Measurements from ENCODE around the gene CCDC172. TPM values are rescaled to one million over a fixed set of nuclear protein-coding genes. Genes with fewer than 3 reads are reported as not detected.

Gene CCDC172
- total and polyA plus RNA-seq, 4 donors = not detected

DNA sequence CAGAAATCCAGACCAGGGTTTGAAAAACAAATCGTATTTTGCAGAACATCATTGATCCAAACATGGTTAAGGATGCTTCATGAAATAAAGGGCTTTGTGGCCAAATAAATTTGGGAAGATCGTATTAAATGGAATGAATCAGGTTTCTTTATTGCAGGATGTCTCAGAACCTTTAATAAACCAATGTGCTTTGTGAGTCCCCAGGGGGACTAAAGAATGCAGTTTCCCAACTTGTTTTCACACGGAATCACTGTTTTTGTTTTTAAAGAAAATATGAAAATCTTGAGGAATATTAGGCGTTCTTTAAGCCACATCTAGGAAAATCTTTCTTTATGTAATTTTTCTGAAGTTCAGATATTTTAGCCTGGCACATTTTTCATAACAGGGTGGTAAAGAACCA lies 16.8 kb upstream of the CCDC172 start:
- no peak overlapping the region for H3K9ac ChIP-seq (ENCODE audit: insufficient read depth in 1 of 2, low read length in 2 of 2)
- no peak for DNase-seq
- no peaks in the 10 kb centered on the region for H3K4me1 ChIP-seq (ENCODE audit: control insufficient read depth in 5 of 5, insufficient read depth in 5 of 5, low read length in 5 of 5)
- 84% methylated on average over 4 of the region's 4 CpGs for WGBS, 2 donors
- H3K36me3 ChIP-seq (ENCODE audit: control insufficient read depth in 4 of 4, insufficient read depth in 4 of 4, low read length in 4 of 4) = no peaks in the 10 kb centered on the region
- H3K9me3 ChIP-seq (ENCODE audit: control insufficient read depth in 4 of 4, insufficient read depth in 3 of 4, low read length in 3 of 4) = peaks cover 0 to 2% (median 0%) of the 10 kb centered on the region in 4 donors
- H3K27ac ChIP-seq (ENCODE audit: low read depth in 1 of 2, low read length in 1 of 2) = no peak overlapping the region
- no peak for ATAC-seq (ENCODE audit: insufficient read depth, low FRiP score)
- no peaks in the 10 kb centered on the region for H3K27me3 ChIP-seq (ENCODE audit: control insufficient read depth in 3 of 3, insufficient read depth in 3 of 3, low read length in 2 of 3)
- TF ChIP-seq, protein P1, sequence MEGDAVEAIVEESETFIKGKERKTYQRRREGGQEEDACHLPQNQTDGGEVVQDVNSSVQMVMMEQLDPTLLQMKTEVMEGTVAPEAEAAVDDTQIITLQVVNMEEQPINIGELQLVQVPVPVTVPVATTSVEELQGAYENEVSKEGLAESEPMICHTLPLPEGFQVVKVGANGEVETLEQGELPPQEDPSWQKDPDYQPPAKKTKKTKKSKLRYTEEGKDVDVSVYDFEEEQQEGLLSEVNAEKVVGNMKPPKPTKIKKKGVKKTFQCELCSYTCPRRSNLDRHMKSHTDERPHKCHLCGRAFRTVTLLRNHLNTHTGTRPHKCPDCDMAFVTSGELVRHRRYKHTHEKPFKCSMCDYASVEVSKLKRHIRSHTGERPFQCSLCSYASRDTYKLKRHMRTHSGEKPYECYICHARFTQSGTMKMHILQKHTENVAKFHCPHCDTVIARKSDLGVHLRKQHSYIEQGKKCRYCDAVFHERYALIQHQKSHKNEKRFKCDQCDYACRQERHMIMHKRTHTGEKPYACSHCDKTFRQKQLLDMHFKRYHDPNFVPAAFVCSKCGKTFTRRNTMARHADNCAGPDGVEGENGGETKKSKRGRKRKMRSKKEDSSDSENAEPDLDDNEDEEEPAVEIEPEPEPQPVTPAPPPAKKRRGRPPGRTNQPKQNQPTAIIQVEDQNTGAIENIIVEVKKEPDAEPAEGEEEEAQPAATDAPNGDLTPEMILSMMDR (IDR thresholded peaks at IDR 0.05; ENCODE audit: control extremely low read depth, extremely low read depth) = no peak
- H3K4me3 ChIP-seq = no peak overlapping the region

DNA sequence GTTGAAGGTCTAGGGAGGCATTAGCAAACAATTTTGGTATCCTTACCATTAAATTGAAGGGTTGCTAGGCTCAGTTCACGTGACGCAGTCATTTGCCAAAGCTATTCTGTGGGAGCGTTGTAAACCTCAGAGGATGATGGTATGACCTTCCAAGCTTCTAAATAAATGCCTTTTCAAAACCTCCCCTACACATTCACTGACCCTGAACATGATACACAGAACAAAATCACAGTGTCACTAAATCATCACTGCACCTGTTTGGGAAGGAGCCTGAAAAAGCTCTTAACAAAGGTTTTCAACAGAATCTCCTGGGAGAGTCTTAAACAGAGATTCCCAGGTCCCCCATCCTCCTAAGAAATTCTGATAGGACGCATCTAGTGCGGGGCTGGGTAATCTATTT lies 13.2 kb upstream of the CCDC172 start:
- DNase-seq (no peak), ATAC-seq (ENCODE audit: insufficient read depth, low FRiP score) (no peak)
- H3K4me3 ChIP-seq = no peak overlapping the region
- TF ChIP-seq, protein P1 (IDR thresholded peaks at IDR 0.05; ENCODE audit: control extremely low read depth, extremely low read depth) = no peak
- H3K36me3 ChIP-seq (ENCODE audit: control insufficient read depth in 4 of 4, insufficient read depth in 4 of 4, low read length in 4 of 4) = no peaks in the 10 kb centered on the region
- H3K4me1 ChIP-seq (ENCODE audit: control insufficient read depth in 5 of 5, insufficient read depth in 5 of 5, low read length in 5 of 5) = no peaks in the 10 kb centered on the region
- 93% methylated on average over 5 of the region's 5 CpGs for WGBS, 2 donors
- H3K9me3 ChIP-seq (ENCODE audit: control insufficient read depth in 4 of 4, insufficient read depth in 3 of 4, low read length in 3 of 4) = no peaks in the 10 kb centered on the region
- H3K9ac ChIP-seq (ENCODE audit: insufficient read depth in 1 of 2, low read length in 2 of 2) = no peak overlapping the region
- no peaks in the 10 kb centered on the region for H3K27me3 ChIP-seq (ENCODE audit: control insufficient read depth in 3 of 3, insufficient read depth in 3 of 3, low read length in 2 of 3)
- H3K27ac ChIP-seq (ENCODE audit: low read depth in 1 of 2, low read length in 1 of 2) = no peak overlapping the region

DNA sequence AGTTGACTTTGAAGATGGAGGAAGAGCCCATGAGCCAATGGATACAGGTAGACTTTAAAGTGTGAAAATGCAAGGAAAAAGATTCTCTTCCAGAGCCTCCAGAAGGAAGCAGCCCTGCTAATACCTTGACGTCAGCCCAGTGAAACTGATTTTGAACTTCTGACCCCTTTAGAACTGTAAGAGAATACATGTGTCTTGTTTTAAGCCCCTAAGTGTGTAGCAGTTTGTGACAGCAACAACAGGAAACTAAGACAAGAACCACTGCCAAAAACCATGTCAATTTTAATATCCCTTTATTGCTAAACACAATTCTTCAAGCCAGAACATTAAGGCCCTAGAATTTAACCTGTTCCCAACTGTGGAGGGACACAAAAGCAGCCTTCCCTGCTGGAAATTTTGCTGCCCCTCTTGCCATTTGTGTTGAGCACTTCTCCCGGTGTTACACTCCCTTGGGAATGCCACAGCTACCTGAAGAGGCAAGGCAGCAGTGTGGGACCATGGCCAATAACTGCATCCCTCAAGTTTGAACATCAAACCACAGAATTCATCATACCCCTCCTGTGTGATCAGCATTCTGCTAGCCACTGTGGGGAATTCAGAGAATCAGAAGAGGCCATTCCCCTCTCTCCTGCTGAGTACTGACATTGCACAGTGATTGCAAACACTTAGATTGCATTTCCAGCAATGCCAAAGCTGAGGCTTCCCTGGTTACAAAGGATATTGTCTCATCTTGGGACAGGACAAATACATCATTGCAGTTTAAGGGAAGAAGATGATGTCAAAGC lies 12.3 kb upstream of the CCDC172 start:
- Histone ChIP-seq H3K9ac (ENCODE audit: insufficient read depth in 1 of 2, low read length in 2 of 2) (no peak overlapping the region), H3K27me3 (ENCODE audit: control insufficient read depth in 3 of 3, insufficient read depth in 3 of 3, low read length in 2 of 3) (no peaks in the 10 kb centered on the region), H3K36me3 (ENCODE audit: control insufficient read depth in 4 of 4, insufficient read depth in 4 of 4, low read length in 4 of 4) (no peaks in the 10 kb centered on the region), H3K4me1 (ENCODE audit: control insufficient read depth in 5 of 5, insufficient read depth in 5 of 5, low read length in 5 of 5) (no peaks in the 10 kb centered on the region), H3K4me3 (no peak overlapping the region), H3K27ac (ENCODE audit: low read depth in 1 of 2, low read length in 1 of 2) (no peak overlapping the region), H3K9me3 (ENCODE audit: control insufficient read depth in 4 of 4, insufficient read depth in 3 of 4, low read length in 3 of 4) (no peaks in the 10 kb centered on the region)
- ATAC-seq (ENCODE audit: insufficient read depth, low FRiP score) (no peak), DNase-seq (peak in 1 of 3 donors; percentile 27)
- TF ChIP-seq, protein P1 (IDR thresholded peaks at IDR 0.05; ENCODE audit: control extremely low read depth, extremely low read depth) = no peak
- 65 to 72% methylated on average over 2 of the region's 2 CpGs for WGBS, 2 donors

Measured in lung (tissue), 12 donors.